ENCODE measurements around the gene NTRK1. TPM values are rescaled to one million over a fixed set of nuclear protein-coding genes. Genes with fewer than 3 reads are reported as not detected.

Gene NTRK1
- total and polyA plus RNA-seq, 3 donors from 2014 or later: 4.7 to 38.8 (median 14.6) TPM

DNA sequence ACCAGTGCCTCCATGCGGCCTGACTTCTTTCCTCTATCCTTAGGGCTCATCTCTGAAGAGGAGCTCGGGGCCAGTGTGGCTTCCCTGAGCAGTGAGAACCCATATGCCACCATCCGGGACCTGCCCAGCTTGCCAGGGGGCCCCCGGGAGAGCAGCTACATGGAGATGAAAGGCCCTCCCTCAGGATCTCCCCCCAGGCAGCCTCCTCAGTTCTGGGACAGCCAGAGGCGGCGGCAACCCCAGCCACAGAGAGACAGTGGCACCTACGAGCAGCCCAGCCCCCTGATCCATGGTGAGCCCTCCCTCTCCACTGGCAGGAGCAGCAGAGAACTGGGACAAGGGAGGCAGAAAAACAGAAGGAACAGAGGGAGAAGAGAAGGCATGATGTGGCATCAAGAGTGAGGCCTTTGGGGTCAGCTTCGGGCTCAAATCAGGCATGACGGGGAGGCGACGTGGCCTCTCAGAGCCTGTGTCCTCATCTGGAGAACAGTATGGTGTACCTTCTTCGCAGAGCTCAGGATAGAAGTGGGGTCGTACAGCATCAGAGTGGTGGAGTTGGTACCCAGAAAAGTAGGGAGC lies 53.2 kb downstream of the NTRK1 start:
- no peaks in the 10 kb centered on the region for H3K27me3 ChIP-seq
- TF ChIP-seq POLR2A (IDR thresholded peaks at IDR 0.05): no peak
- TF ChIP-seq, protein P1, sequence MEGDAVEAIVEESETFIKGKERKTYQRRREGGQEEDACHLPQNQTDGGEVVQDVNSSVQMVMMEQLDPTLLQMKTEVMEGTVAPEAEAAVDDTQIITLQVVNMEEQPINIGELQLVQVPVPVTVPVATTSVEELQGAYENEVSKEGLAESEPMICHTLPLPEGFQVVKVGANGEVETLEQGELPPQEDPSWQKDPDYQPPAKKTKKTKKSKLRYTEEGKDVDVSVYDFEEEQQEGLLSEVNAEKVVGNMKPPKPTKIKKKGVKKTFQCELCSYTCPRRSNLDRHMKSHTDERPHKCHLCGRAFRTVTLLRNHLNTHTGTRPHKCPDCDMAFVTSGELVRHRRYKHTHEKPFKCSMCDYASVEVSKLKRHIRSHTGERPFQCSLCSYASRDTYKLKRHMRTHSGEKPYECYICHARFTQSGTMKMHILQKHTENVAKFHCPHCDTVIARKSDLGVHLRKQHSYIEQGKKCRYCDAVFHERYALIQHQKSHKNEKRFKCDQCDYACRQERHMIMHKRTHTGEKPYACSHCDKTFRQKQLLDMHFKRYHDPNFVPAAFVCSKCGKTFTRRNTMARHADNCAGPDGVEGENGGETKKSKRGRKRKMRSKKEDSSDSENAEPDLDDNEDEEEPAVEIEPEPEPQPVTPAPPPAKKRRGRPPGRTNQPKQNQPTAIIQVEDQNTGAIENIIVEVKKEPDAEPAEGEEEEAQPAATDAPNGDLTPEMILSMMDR (IDR thresholded peaks at IDR 0.05): no peak

DNA sequence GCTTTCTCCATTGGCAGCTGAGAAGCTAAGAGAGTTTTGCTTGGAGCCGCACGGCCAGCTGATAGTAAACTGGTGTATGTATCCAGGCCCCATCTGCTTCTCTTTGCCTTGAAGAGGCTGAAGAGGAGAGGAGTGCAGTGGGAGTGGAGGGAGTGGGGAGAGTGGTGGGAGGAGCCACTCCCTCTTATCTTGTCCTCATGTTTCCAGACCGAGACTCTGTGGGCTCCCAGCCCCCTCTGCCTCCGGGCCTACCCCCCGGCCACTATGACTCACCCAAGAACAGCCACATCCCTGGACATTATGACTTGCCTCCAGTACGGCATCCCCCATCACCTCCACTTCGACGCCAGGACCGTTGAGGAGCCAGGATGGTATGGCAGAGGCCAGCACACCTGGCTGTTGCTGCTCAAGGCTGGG lies 53.8 kb downstream of the NTRK1 start:
- no peak overlapping the region for H3K27ac ChIP-seq
- intact Hi-C loops (cut with DNase I; ENCODE audit: low total_unique reads): no loop called here
- 62 to 88% methylated on average over 7 to 9 of the region's 9 CpGs for WGBS, 2 donors
- peaks cover 8% of the 10 kb centered on the region for H3K4me1 ChIP-seq
- no peaks in the 10 kb centered on the region for H3K9me3 ChIP-seq
- no peak for TF ChIP-seq POLR2A (IDR thresholded peaks at IDR 0.05)
- TF ChIP-seq, protein P1 (IDR thresholded peaks at IDR 0.05): no peak
- DNase-seq: no peak
- no peaks in the 10 kb centered on the region for H3K27me3 ChIP-seq
- H3K36me3 ChIP-seq (ENCODE audit: low read depth, missing control alignments): no peaks in the 10 kb centered on the region
- no peak overlapping the region for H3K4me3 ChIP-seq

More for the DNA sequence above, 53.2 kb downstream of the NTRK1 start:
- Histone ChIP-seq H3K4me1 (peaks cover 8% of the 10 kb centered on the region), H3K27ac (no peak overlapping the region), H3K4me3 (no peak overlapping the region), H3K36me3 (ENCODE audit: low read depth, missing control alignments) (no peaks in the 10 kb centered on the region), H3K9me3 (no peaks in the 10 kb centered on the region)
- no peak for DNase-seq
- 85 to 88% methylated on average over 7 to 12 of the region's 13 CpGs for WGBS, 2 donors
- intact Hi-C loops (cut with DNase I; ENCODE audit: low total_unique reads): no loop called here

DNA sequence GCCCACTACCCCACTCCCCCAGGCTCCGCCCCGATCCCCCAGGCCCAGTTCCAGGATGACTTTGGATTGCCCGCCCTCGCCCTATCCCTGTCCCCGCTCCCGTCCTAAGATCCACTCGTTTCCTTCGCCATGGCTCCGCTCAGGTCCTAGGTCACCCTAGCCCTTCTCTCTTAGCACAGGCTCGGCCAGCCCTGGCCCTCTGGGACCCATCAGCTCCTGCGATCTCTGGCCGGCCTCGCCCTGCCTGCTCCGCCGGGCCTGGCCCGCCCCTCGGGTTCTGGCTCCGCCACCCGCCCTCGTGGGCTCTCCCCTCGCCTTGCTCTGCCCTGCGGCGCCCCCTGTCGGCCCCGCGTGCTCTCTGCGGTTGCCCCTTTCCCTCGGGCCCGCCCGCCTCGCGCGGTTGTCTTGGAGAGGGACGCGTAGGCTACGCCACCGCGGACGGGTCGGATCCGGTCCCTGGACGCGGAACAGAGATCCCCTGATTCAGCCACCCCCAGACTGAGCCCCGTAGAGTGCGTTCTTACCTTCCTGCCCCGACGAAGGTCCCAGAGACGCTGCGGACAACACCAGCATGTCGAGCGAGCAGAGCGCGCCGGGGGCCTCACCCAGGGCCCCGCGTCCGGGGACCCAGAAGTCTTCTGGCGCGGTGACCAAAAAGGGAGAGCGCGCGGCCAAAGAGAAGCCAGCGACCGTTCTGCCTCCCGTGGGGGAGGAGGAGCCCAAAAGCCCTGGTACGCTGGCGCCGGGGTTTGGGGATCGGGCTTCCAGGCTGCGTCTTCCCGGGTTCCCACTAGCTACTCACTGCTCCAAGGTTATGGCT lies 59.8 kb downstream of the NTRK1 start, which contains the start of gene LRRC71:
Gene LRRC71, plus strand, starts transcription at position 400 of the 820 bp plus-strand sequence. Its CDS starts 172 bp downstream, at position 572.
- intact Hi-C loops (cut with DNase I; ENCODE audit: low total_unique reads): no loop called here

DNA sequence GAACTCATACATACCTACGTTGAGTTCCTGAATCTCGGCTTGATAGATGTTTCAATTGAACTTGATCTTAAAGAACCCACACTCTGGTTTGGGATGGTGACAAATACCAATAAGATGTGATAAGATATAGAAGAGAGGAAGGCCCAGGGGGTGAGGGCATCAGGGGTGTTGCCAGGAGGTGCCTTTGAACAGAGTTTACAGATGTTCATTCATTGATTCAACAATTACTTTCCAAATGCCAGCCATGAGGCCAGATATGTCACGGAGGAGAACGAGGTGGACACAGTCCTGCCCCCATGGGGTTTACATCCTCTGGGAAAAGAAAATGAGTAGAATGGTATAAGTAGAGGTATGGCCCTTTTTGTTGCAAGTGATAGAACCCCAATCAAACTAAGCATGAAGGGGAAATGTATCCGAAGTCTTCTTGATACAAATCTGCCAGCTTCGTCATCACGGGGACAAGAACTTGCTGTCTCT lies 60.4 kb downstream of the NTRK1 start:
- Histone ChIP-seq H3K27me3 (no peaks in the 10 kb centered on the region), H3K9me3 (no peaks in the 10 kb centered on the region), H3K4me3 (peak overlapping the region in 1 of 2 donors; percentile 9), H3K27ac (no peak overlapping the region), H3K36me3 (ENCODE audit: low read depth, missing control alignments) (no peaks in the 10 kb centered on the region), H3K4me1 (peaks cover 10% of the 10 kb centered on the region)
- WGBS, 2 donors: 68 to 75% methylated on average over 7 of the region's 7 CpGs
- TF ChIP-seq, protein P1 (IDR thresholded peaks at IDR 0.05): no peak
- TF ChIP-seq POLR2A (IDR thresholded peaks at IDR 0.05): no peak
- intact Hi-C loops (cut with DNase I; ENCODE audit: low total_unique reads): no loop called here
- no peak for DNase-seq

More for the DNA sequence above, 59.8 kb downstream of the NTRK1 start, which contains the start of gene LRRC71:
- no peak for TF ChIP-seq POLR2A (IDR thresholded peaks at IDR 0.05)
- TF ChIP-seq, protein P1 (IDR thresholded peaks at IDR 0.05): peak; percentile 78 to 92 (median 82)
- Histone ChIP-seq H3K27ac (no peak within 1 kb of the TSS), H3K4me3 (peak within 1 kb of the TSS; percentile 9 to 29), H3K27me3 (no peaks in the 10 kb centered on the region), H3K9me3 (no peaks in the 10 kb centered on the region), H3K36me3 (ENCODE audit: low read depth, missing control alignments) (no peaks in the 10 kb centered on the region), H3K4me1 (peaks cover 10% of the 10 kb centered on the region)
- WGBS, 2 donors: 6 to 12% methylated on average over 24 to 65 of the region's 71 CpGs
- DNase-seq: peak; percentile 87

Data from testis (tissue), 3 donors.